Activated naive CD4-positive, alpha-beta T cell treated with anti-CD3 and anti-CD28 coated beads, Interleukin-2, amount 50 U/mL, for 72 hours (primary cell): Measurements from ENCODE around the gene RUBCN. TPM values are rescaled to one million over a fixed set of nuclear protein-coding genes. Genes with fewer than 3 reads are reported as not detected.
"Not testable (repeated sequence)": the region's sequence is repeated elsewhere in the genome, so short reads cannot be mapped to it uniquely, and the experiment has no call there.

Experiments used
- ATAC-seq, 2 donors: fragments of 150-1000 bp; cut with Tn5 transposase; 2 replicates each; pipeline ENCODE4 v1.10.0; 2021; ENCODE audit warnings: mild to moderate bottlenecking in 2 of 2, moderate library complexity in 2 of 2
- DNase-seq, 2 donors: peaks; one replicate each; pipeline ENCODE4 v3.0.0; 2021 to 2022; ENCODE audit warnings: low spot score in 2 of 2
- H3K27ac Mint-ChIP-seq, 2 donors: one replicate each; pipeline ENCODE4 v1.8.0; 2022; ENCODE audit warnings: mild to moderate bottlenecking in 2 of 2, mixed read lengths in 2 of 2
- H3K36me3 Mint-ChIP-seq, 2 donors: one replicate each; pipeline ENCODE4 v1.8.0; 2022; ENCODE audit warnings: mixed read lengths in 2 of 2
- H3K9me3 Mint-ChIP-seq, 2 donors: one replicate each; pipeline ENCODE4 v1.8.0; 2022; ENCODE audit warnings: mixed read lengths in 2 of 2
- total RNA-seq, 2 donors: library from RNA; stranded (reverse); gene quantifications; one replicate each; pipeline ENCODE4 v1.2.3, GENCODE V29; 2022

RUBCN gene
- total RNA-seq, 2 donors from 2014 or later: 26.0 to 49.3 TPM

GRCh38 chr3:197657541-197658292 lies 79.0 kb downstream of the RUBCN start:
- H3K27ac Mint-ChIP-seq: peak overlapping the region in 1 of 2 donors; percentile 92
- ATAC-seq: not testable (repeated sequence)

GRCh38 chr3:197656960-197657359 lies 79.7 kb downstream of the RUBCN start:
- DNase-seq, H3K36me3 Mint-ChIP-seq, H3K9me3 Mint-ChIP-seq, ATAC-seq: not testable (repeated sequence)
- peak overlapping the region; percentile 91 to 92 for H3K27ac Mint-ChIP-seq

More at GRCh38 chr3:197657541-197658292, 79.0 kb downstream of the RUBCN start:
- H3K36me3 Mint-ChIP-seq, H3K9me3 Mint-ChIP-seq: not testable (repeated sequence)
- peak in 1 of 2 donors; percentile 50 for DNase-seq

DNA sequence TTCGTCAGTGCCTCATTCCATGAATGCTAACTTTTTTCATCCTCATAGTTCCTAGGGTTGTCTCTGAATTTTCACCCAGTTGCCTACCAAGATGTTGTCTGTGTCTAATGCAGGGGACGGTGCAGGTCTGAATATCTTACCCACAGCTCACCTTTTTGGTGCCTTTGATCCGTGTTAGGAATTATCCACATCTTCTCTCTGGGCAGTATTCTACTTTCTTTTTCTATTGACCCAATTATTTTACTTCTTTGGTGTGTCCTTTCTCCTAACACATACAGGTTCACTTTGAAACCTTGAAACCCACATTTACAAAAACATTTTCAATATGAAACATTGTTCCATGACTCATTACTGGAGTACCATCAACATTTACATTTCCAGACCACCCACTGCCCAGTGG lies 80.6 kb downstream of the RUBCN start:
- DNase-seq (peak in 1 of 2 donors; percentile 27), ATAC-seq (peak in 1 of 2 donors; percentile 18)
- not testable (repeated sequence) for H3K36me3 Mint-ChIP-seq, H3K9me3 Mint-ChIP-seq
- peak overlapping the region; percentile 92 for H3K27ac Mint-ChIP-seq

- not testable (repeated sequence) for ATAC-seq, H3K36me3 Mint-ChIP-seq, DNase-seq, H3K9me3 Mint-ChIP-seq, H3K27ac Mint-ChIP-seq
These were observed 81.7 kb downstream of the RUBCN start for GRCh38 chr3:197654998-197655330.

DNA sequence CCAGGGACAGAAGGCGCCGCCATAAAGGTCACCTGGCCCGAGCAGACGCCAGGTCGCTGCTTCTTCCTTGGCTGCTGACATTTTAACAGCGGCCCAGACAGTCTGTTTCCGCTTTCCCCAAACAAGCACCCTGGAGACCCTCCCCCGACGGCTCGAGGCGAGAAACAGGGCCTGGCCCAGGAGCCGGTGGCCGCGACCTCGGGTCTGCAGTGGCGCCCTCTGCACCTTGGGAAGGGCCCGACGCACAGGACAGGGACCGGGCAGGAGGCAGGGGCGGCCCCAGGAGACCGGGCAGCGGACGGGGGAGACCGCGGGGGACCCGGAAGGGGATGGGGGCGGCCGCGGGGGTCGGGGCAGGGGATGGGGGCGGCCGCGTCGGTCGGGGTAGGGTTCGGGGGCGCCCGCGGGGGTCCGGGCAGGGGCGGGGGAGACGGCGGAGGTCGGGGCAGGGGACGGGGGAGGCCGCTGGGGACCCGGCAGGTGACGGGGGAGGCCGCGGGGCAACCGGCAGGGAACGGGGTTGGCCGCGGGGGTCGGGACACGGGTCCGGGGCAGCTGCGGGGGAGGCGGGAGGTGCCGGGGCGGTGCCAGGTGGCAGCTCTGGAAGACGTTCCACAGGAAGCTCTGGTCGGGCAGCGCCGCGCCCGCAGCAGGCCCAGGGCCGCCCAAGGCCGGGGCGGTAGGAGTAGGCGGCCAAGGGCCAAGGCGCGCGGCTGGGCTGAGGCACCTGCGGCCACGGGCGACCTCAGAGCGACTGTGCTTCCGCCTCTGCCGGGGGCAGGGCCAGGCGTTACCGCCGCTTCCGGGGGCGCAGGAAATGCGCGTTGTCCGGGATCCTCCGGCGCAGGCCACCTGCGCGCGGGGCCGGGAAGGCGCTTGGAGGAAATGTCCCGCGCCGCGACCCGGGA lies 82.4 kb downstream of the RUBCN start:
- DNase-seq (peak in 1 of 2 donors; percentile 56), ATAC-seq (peak; percentile 91 to 92)
- not testable (repeated sequence) for H3K27ac Mint-ChIP-seq, H3K9me3 Mint-ChIP-seq, H3K36me3 Mint-ChIP-seq

GRCh38 chr3:197652860-197653259 lies 83.8 kb downstream of the RUBCN start:
- not testable (repeated sequence) for H3K27ac Mint-ChIP-seq, DNase-seq, H3K36me3 Mint-ChIP-seq, H3K9me3 Mint-ChIP-seq, ATAC-seq

- DNase-seq, H3K27ac Mint-ChIP-seq, ATAC-seq: not testable (repeated sequence)
These were observed 89.1 kb downstream of the RUBCN start for GRCh38 chr3:197647649-197648048.

GRCh38 chr3:197647191-197647590 lies 89.5 kb downstream of the RUBCN start:
- H3K27ac Mint-ChIP-seq, ATAC-seq: not testable (repeated sequence)

More at GRCh38 chr3:197647649-197648048, 89.1 kb downstream of the RUBCN start:
- H3K36me3 Mint-ChIP-seq: peaks cover 0 to 13% of the 10 kb centered on the region in 2 donors
- H3K9me3 Mint-ChIP-seq: not testable (repeated sequence)

GRCh38 chr3:197646294-197646693 lies 90.4 kb downstream of the RUBCN start:
- ATAC-seq, DNase-seq, H3K9me3 Mint-ChIP-seq, H3K27ac Mint-ChIP-seq: not testable (repeated sequence)
- H3K36me3 Mint-ChIP-seq: peaks cover 0 to 13% of the 10 kb centered on the region in 2 donors

More at GRCh38 chr3:197647191-197647590, 89.5 kb downstream of the RUBCN start:
- not testable (repeated sequence) for DNase-seq, H3K9me3 Mint-ChIP-seq
- peaks cover 0 to 13% of the 10 kb centered on the region in 2 donors for H3K36me3 Mint-ChIP-seq

DNA sequence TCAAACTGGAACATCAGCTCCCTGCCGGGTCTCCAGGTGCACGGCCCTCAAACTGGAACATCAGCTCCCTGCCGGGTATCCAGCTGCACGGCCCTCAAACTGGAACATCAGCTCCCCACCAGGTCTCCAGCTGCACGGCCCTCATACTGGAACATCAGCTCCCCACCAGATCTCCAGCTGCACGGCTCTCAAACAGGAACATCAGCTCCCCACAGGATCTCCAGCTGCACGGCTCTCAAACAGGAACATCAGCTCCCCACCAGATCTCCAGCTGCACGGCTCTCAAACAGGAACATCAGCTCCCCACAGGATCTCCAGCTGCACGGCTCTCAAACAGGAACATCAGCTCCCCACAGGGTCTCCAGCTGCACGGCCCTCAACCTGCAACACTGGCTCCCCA lies 99.1 kb downstream of the RUBCN start:
- H3K27ac Mint-ChIP-seq, DNase-seq, H3K36me3 Mint-ChIP-seq, H3K9me3 Mint-ChIP-seq, ATAC-seq: not testable (repeated sequence)

DNA sequence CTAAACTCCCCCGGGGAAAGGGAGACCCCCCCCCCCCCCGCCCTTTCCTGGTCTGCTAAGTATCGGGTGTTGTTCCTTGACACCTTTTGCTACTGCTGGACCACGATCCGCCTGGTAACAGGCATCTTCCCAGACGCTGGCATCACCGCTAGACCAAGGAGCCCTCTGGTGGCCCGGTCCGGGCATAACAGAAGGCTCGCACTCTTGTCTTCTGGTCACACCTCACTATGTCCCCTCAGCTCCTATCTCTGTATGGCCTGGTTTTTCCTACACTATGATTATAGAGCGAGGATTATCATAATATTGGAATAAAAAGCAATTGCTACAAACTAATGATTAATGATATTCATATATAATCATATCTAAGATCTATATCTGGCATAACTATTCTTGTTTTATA lies 104.7 kb downstream of the RUBCN start:
- not testable (repeated sequence) for H3K27ac Mint-ChIP-seq, H3K9me3 Mint-ChIP-seq, H3K36me3 Mint-ChIP-seq

GRCh38 chr3:197630766-197631165 lies 105.9 kb downstream of the RUBCN start:
- H3K36me3 Mint-ChIP-seq, DNase-seq, H3K9me3 Mint-ChIP-seq, ATAC-seq, H3K27ac Mint-ChIP-seq: not testable (repeated sequence)

More for the DNA sequence above, 104.7 kb downstream of the RUBCN start:
- DNase-seq, ATAC-seq: not testable (repeated sequence)

- not testable (repeated sequence) for ATAC-seq, DNase-seq, H3K36me3 Mint-ChIP-seq, H3K27ac Mint-ChIP-seq, H3K9me3 Mint-ChIP-seq
These were observed 107.4 kb downstream of the RUBCN start for GRCh38 chr3:197629286-197629685.

GRCh38 chr3:197627772-197628523 lies 108.8 kb downstream of the RUBCN start:
- H3K27ac Mint-ChIP-seq: peak overlapping the region in 1 of 2 donors; percentile 93
- DNase-seq (peak; percentile 94 to 95), ATAC-seq (peak; percentile 86 to 91)
- H3K36me3 Mint-ChIP-seq, H3K9me3 Mint-ChIP-seq: not testable (repeated sequence)

GRCh38 chr3:197627158-197627771 lies 109.4 kb downstream of the RUBCN start:
- H3K9me3 Mint-ChIP-seq, H3K36me3 Mint-ChIP-seq, DNase-seq: not testable (repeated sequence)
- ATAC-seq: peak; percentile 42 to 68
- peak overlapping the region in 1 of 2 donors; percentile 95 for H3K27ac Mint-ChIP-seq
